HPDE6-E6E7 (cell line): ENCODE measurements around the gene GSAP.
A peak's percentile ranks its signal among the peaks of the same experiment; 100 is the strongest.

Experiments
- DNase-seq: peaks from one replicate; pipeline ENCODE4 v3.0.0; 2011; ENCODE audit warnings: missing footprints; ENCODE audit errors: extremely low spot score

Gene GSAP

DNA sequence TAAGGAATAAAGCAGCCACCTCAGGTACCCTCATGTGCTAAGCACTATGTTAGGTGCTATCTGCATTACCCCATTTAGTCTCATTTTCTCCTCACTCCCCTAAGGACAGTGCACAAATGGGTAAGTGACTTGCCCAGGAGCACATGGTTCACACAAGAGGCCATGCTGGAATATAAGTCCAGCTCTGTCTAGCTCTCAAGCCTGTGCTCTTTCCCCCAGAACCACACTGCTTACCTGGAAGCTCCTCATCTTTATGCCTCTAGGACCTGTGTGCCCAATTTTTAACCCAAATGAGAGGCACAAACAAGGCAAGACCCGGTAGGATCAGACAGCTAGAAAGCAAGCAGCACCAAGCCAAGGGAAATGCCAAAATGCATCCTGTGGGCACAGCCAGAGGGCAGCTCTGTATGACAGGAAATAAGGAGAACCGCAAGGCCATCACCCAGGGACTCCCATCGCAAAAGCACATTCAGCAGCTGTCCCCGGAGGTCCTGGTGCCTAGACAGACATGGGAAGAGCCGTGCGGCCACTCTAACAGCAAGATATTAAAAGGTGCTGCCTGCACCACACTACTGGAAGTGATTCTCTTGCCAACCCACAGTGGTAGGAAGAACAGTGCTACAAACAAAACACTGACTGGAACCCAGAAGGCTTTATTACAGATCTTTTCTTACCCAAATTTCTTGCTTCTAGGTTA lies 88.1 kb downstream of the GSAP start:
- DNase-seq = no peak

DNA sequence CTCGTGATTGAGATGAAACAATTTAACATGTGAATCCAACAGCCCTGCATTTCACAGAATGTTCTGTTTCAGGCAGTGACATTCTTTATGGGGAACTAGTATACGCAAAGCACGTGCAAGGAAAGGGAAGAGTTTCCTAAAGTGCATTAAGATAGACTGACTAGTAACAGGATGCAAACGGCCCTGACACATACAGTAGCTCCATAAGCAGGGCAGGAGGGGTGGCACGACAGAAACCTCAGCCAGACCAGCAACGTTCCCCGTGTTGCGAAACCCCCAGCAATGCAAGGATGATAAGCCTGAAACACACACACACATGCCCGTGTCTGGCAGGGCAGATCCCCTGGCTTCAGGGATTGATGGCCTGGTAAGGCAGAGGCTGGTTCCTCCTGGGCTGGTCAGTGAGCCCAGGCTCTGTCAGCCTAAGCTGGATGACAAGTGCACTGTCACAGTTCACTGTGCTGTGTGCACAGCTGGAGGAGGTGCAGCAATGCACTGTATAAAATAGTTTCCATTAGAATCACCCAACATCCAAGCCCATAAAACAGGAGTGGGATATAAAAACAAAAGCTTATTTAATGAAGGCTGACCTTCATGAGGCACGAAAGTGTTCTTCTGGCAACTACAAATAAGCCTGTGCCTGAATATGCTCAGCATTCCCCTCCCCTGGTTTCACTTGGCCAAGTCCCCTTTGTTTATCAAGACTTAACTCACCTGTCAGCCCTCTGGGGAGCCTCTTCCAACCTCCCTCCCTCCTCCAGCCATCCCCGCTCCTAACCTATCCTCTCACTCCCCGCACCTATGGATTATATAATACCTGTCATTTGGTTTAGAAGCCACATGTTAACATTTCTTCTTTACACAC lies 88.8 kb downstream of the GSAP start:
- peak; percentile 86 for DNase-seq

DNA sequence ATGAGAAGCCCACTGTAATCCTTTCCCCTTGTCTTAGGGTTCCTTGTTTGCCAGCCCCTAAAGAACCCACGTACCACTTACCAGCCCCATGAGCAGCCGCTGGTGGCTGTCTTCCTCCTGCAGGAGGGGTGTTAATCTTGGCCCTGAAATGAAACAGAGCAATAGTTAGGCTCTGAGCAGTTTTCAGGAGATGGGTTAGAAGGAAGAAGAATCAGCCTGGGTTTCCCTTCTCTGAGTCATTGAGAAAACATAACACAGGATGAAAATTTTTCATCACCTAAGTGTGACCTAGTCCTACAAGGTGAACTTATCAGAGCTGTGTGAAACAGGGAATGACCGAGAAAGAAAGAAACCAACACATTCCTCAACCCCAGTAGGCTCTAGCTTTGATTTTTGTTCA lies 90.0 kb downstream of the GSAP start:
- no peak for DNase-seq

DNA sequence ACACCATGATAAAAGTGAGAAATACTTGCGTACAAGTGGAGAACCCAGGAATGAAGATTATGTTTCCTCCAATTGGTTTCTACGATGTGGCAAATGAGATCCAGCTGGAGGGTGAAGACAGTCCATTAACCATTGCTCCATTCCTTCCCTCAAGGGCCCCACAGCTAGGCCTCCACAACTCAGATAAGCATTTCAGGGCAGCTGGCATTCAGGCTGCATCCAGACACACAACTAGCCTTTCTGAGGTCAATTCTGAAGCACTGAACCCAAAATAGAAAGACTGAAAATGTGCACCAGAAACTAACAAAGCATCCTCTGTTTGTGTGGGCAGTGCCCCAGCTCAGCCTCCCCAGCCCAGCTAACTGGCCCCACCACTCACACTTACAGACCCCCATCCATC lies 94.8 kb downstream of the GSAP start:
- DNase-seq = no peak

DNA sequence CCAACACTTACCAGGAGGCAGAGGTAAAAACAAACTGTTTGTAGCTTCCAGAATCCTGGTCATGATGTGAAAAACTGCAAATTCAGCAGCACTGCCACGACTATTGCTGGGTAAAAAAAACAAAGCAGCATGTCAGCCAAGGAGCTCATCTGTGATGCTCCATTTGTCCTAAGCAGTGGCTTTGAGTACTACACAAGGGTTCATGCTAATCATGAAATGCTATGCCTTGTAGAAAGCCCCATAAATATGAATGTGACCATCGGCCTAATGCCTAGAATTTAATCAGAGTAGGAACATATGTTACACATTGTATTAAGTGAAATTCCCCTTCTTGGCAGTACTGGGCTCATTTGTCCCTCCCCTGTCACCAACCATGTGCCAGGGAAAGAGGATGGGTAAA lies 95.4 kb downstream of the GSAP start:
- DNase-seq = no peak

DNA sequence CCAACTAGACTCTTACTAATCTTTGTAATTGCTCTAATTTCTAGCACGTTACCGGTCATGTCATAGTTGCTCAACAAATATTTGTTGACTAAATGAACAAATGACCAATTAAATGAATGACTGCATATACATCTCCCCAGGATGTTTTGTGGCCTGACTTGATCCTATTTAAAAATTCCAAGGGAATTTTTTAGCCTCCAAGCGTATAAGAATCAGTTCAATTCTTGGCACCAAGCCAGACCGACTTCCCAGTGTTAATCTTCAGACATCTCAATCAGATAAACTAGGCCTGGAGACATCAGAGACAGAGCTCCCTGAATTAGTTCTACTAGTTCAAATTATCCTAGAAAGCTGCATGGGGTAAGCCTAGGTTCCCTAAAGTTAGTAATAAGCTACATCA lies 96.0 kb downstream of the GSAP start:
- DNase-seq = no peak

DNA sequence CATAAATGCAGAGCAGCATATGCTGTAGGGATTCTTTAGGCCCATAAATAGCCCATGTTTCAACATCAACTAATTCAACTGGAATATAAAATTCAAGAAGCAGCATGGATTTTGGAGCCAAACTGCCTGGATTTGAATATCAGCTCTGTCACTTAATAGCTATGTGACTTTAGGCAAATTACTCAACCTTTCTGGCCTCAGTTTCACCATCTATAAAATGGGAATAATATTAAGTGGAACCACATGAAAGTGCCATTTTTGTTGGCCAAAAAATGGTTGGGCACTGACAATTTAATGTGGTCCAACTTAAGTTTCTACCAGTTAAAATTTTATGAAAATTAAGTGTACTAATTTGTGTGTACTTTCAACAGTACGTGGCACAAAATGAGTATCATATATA lies 98.1 kb downstream of the GSAP start:
- DNase-seq = no peak

DNA sequence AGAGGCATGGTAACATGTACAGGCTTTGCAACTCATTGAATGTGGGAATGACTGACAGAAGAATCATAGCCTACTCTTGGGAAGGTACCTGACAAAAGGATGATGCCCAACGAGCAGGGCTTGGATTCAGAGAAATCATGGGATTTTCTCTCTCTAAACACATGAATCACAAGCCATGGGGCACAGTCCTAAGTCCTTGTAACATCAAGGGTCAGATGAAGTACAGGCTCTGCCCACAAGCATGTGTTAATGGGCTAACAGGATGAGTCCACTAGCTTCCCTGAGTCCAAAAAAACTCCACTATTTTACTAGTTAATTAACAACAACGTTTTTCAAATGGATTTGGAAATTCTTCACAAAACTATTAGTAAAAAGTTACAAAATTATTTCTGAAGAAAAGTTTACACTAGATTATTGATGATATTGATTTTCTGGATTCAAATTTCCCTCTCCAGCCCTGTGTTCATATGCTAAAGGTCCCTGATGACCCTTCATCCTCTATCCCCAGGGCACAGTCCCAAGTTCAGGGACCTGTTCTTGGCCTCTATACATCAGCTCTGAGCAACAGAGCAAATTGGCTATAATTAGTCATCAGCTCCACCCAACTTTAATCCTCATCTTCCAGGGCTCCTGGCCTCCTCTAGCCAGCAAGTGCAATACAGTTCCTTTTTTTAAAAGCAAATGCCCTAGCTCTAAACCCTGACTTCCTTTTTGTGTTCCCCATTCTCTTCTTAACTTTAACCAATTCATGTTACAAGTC lies 99.8 kb downstream of the GSAP start:
- no peak for DNase-seq

DNA sequence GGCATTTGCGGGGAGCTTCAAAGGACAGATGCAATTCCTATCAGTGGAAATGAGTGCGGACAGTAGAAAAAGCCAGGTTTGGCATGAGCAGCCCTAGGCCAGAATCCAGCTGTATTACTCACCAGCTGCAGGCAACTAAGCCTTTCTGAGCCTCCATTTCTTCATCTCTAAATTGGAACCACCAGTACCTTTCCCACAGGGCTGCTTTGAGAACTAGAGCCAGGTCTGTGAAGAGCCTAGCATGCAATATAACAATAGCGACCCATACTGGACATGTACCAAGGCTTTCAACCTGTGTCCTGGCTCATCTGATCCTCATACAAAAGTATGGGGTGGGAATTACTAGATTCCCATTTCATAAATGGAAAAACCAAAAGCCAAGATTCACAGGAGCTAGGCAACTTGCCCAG lies 101.0 kb downstream of the GSAP start:
- no peak for DNase-seq

DNA sequence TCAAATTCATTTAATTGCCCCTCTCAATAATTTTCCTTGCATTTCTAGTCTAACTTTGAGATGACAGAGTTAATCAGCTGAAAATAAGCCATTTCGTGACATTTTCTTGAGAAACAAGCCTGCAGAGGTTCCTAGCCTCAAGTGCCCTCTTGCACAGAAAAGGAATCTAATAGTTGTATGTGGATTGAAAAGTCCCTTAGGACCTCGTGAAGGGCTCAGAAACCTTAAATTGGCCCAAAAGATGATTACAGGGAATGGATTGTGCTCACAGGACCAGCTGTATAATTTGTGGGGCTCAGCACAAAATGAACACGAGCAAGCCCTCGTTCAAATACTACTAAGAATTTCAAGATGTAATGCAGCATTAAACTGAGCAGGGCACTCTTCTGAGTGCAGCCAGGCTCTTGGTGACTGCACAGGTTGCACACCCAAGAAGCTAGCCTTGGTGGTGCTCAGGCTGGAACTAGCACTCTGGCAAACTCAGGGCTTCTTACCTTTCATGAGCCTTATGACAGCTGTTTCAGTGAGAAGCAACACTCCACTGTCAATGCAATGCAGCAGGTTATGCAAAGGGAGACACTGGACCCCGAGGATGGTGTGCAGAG lies 102.2 kb downstream of the GSAP start:
- DNase-seq = no peak

DNA sequence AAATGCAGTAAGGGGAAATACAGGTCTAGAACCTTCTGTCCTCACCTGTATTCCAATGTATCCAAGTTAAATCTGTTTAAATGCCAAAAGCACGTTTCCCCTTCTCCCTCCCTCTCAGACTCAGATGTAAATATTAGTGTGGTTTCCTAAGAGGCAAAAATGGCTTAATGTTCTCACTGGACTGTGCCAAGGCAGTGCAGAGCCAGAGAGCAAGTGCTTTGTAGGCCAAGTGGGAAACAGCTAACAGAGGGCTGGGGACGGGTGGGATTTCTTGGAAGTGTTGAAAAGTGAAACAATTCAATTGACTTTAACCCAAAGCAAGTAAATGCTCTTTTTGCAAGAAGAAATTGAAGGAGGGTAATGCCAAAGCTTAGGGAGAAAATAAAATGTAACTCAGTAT lies 103.1 kb downstream of the GSAP start:
- no peak for DNase-seq

DNA sequence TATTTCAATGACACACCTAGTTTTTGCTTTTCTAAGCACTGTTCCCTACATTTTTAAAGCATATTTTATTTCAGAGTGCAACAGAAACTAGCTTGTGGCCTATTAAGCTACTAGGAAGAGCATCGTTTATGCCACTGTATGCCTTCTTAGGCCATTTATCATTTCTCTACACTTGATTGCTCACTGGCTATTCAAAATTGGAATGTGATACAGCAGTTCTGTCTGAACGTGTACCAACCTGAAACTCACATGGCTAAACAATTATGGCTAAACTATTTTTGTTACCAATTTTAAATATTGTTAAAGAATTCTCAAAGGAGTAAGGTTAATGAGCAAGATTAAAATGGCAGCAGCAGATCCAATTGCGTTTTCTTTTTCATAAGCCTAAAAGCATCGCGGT lies 105.2 kb downstream of the GSAP start:
- no peak for DNase-seq

DNA sequence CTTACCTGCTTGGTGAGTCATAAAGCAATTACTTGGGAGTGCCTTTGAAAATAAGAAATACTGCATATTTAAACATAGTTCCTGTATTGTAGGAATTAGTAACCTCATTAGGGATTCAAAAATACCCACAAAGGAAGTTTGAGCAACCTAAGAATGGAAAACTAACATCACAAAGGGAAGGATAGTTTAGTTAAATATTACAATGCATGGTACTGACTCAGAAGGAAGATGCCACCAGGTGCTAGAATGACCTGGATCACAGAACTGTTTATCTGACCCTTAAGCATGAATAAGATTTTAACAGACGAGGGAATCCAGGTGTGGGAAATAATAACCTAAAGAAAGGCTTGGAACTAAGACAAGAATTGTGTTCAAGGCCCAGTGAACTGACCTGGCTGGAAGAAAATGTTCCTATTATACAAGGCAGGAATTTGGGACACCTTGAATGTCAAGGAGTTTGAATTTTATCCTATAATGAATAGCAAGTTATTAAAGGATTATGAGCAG lies 106.4 kb downstream of the GSAP start:
- DNase-seq = no peak

DNA sequence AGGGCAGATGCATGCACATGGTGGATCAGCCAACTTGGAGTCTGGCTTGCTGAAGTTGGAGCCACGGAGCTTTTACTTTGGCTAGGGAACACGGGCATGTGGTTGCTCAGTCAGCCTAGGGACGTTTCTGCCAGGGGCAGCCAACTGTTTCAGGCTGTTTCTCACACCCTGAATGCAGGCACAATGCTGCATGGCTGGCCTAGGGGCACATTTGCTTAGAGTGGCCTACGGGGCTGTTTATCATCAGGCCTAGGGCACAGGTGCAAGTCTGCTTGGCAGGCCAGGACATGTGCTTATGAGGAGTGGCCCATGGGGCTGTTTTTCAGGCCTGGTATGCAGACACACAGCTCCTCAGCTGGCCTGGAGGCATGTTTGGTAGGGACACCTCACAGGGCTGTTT lies 107.4 kb downstream of the GSAP start:
- DNase-seq = no peak

DNA sequence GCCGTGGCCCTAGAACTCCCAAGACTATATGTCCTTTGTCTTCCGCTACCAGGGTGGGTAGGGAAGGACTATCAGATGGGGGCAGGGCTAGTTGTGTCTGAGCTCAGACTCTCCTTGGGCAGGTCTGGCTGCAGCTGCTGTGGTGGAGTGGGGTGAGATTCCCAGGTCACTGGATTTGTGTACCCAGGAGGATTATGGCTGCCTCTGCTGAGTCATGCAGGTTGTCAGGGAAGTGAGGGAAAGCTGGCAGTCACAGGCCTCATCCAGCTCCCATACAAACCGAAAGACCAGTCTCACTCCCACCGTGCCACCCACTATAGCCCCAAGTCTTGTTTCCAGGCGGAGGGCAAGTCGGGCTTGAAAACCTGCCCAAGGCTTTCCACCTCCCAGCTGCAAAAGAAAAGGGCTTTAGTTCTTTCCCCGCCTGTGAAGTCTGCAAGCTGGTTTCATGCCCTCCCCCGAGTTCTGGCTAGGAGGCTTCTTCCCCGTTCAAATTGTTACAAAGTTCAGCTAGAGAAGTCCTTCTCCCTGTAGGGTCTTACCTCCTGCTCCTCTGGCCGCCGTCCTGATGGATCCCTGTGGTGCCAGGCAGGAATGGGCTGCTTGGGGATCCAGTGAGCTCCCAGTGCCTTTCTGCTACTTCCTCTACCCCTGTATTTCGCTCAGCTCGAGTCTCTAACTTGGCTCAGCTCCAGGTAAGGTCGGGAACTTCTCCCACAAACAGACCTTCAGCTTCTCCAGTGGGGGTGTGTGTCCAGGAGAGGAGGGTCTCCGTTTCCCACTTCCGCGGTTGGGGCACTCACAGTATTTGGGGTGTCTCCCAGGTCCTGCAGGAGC lies 109.7 kb downstream of the GSAP start:
- no peak for DNase-seq

DNA sequence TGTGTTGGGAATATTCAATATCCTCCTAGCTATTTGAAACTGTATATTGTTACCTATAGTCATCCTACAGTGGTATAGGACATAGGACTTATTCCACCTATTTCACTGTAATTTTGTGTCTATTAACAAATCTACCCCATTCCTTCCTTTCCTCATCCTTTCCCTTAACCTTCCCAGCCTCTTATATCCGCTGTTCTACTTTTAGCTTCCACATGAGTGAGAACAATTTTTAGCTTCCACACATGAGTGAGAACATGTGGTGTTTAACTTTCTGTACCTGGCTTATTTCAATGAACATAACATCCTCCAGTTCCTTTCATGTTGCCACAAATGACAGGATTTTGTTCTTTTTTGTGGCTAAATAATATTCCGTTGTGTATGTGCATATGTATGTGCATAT lies 120.6 kb downstream of the GSAP start:
- no peak for DNase-seq

DNA sequence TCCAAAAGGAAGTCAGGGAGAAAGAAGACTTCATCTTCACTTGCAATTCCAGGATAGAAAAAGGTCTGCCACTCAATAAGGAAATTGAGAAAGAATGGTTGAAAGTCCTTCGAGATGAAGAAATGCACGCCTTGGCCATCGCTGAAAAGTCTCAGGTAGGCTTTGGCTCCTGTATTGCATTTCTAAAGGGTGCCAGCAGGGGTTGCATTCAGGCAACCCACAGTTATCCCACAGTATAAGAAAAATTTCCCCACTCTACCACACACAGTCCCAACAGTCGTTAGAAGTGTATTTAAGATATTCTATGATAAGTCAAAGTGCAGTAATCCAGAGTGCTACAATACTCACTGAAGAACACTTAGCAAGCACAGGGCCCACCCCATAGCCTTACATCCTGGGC lies 123.1 kb downstream of the GSAP start:
- DNase-seq = no peak

DNA sequence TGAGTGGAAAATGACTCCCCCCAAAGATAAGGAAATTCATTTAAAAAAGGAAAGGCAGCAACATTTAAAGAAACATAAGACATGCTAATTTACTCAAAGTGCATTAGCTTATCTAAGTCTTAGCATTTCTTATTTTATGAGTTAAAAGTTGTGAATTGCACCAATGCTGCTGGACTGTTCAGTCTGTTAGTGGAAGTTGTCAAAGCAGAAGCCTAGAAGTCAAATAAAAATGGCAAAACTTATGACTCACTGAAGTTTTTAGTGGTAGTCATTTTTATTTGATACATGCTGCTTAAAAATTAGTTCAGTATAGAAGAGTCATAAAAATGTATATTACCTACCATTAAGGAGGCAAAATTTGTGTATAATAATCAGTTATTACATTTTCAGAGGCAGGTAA lies 125.7 kb downstream of the GSAP start:
- DNase-seq = no peak

DNA sequence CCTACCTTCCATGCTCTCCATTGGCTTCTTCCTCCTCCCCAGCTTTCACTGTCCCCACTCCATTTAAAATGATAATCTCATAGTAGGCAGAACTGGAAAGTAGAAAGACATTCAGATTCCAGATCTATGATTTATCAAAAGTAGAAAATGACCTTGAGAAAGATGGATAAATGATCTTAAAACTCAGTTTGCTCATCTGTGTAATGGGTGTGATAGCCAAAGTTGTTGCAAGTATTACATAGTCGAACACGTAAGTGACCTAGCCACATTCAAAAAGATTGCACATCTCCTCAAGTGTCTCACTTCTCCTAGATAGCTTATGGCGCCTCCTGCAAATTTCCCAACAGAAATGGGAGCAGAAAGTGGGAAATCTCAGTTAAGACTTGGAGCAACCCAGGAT lies 126.8 kb downstream of the GSAP start:
- no peak for DNase-seq

DNA sequence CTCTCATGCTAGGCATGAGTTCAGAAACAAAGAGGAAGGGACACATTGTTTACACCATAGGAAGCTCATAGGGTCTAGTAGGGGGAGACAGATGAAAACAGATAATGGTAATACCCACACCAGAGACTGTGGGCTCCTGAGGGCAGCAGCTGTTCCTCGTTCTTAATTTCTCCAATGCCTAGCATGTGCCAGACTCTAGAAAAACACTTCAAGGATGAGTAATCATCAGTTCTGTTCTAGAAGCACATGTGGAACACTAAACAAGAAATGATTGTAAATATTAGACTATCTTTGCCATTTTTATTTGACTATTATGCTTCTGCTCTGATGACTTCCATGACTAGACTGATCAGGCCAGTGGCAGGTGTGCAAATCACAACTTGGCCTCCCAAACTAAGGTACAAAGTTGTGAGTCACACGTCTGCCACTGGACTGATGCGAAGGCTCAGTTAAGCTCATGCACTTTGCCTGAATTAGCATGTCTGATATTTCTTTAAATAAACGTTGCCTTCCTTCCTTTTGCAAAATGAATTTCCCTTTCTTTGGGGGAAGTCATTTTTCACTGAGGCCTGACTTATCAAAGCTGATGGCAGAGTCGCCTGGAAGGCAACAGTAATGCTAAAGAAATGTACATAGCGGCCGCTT lies 127.4 kb downstream of the GSAP start:
- no peak for DNase-seq

DNA sequence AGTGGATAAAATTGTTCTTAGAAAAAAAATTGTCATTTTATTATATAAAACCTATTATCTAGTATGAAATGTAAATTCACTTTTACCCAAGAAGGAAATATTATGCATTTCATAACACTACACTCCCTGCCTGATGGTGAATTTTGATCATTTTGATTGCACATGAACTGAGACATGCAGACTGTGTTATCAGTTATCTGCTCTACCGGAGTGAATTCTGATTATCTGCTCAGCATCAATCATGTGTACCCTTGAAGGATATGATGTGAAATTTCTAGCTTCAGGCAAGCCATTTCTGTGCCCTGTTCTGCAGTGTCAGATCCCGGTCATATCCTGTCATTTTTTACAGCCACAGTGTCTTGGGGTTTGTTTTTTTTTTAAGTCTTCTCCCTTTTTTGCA lies 131.5 kb downstream of the GSAP start:
- no peak for DNase-seq
